Measurements from ENCODE around the gene NT5C2. TPM values are rescaled to one million over a fixed set of nuclear protein-coding genes. Genes with fewer than 3 reads are reported as not detected.

Gene NT5C2
- total and polyA plus RNA-seq, 2 of the 8 experiments (the other 6 are each of a cell fraction or from before 2014, with no cell fraction given): 35.2 to 106 TPM

GRCh38 chr10:103042908-103043307 lies 150.2 kb downstream of the NT5C2 start:
- Histone ChIP-seq H4K20me1 (replicated peaks in 1 of 2; ENCODE audit: control insufficient read depth in 1 of 2, insufficient read depth in 2 of 2, low read length in 2 of 2) (peaks cover 0 to 5% of the 10 kb centered on the region in 2 experiments), H3K36me3 (ENCODE audit: control insufficient read depth in 2 of 4, insufficient read depth in 4 of 4, low read length in 3 of 4) (no peaks in the 10 kb centered on the region), H3K56ac (replicated peaks; ENCODE audit: insufficient read length, low read depth, low read length) (no peak overlapping the region), H2AFZ (ENCODE audit: low read length) (no peak overlapping the region), H3K27ac (ENCODE audit: low read depth, low read length) (no peak overlapping the region), H3K23ac (ENCODE audit: insufficient read length) (no peak overlapping the region), H3K4me1 (replicated peaks in 1 of 4; ENCODE audit: control insufficient read depth in 3 of 4, insufficient read depth in 4 of 4, low read length in 3 of 4) (peaks cover 0 to 14% (median 9%) of the 10 kb centered on the region in 4 experiments; a peak in 5 of 7 replicates), H2BK5ac (ENCODE audit: low read depth, low read length) (no peak overlapping the region), H4K5ac (ENCODE audit: insufficient read length, low read depth, low read length) (no peak overlapping the region), H2BK20ac (ENCODE audit: low read length) (no peak overlapping the region), H3K79me2 (ENCODE audit: control insufficient read depth in 1 of 2, insufficient read depth in 2 of 2, low read length in 2 of 2) (no peaks in the 10 kb centered on the region), H3K18ac (ENCODE audit: extremely low read depth, low read length) (no peak overlapping the region), H3K27me3 (replicated peaks in 1 of 4; ENCODE audit: control insufficient read depth in 3 of 4, extremely low read depth in 1 of 4, insufficient read depth in 3 of 4, low read length in 3 of 4) (no peaks in the 10 kb centered on the region), H2AK5ac (ENCODE audit: low read depth, low read length) (no peak overlapping the region), H3K4ac (replicated peaks; ENCODE audit: insufficient read length, low read depth, low read length) (no peak overlapping the region), H3K23me2 (ENCODE audit: low read depth, low read length) (no peaks in the 10 kb centered on the region), H4K91ac (replicated peaks; ENCODE audit: insufficient read length, low read length) (no peak overlapping the region), H3K79me1 (ENCODE audit: low read depth, low read length) (no peaks in the 10 kb centered on the region), H2BK12ac (ENCODE audit: low read depth, low read length) (no peak overlapping the region), H3K4me2 (ENCODE audit: insufficient read depth in 1 of 2, low read depth in 2 of 2, low read length in 2 of 2) (no peak overlapping the region), H3K9ac (replicated peaks in 1 of 4; ENCODE audit: extremely low read depth in 1 of 4, low read depth in 3 of 4, low read length in 3 of 4) (no peak overlapping the region), H2BK15ac (ENCODE audit: low read length) (no peak overlapping the region), H3K14ac (ENCODE audit: insufficient read length) (no peak overlapping the region), H4K8ac (ENCODE audit: extremely low read depth, insufficient read depth, low read length) (no peak overlapping the region), H2BK120ac (replicated peaks; ENCODE audit: low read depth, low read length) (no peak overlapping the region), H3K4me3 (ENCODE audit: extremely low read depth in 1 of 4, insufficient read depth in 2 of 4, low read depth in 3 of 4, low read length in 4 of 4) (no peak overlapping the region), H3K9me3 (ENCODE audit: insufficient read depth in 2 of 2, low read depth in 1 of 2, low read length in 1 of 2) (no peaks in the 10 kb centered on the region)
- 82% methylated on average over 7 of the region's 7 CpGs; no CpG with 5 or more reads in 1 of the 2 experiments for WGBS, 2 experiments (ENCODE audit: extremely low coverage in 1 of 2, insufficient coverage in 1 of 2, insufficient read length in 1 of 2, insufficient replicate concordance in 2 of 2, low coverage in 1 of 2, low lambda C conversion rate in 2 of 2, missing lambda C conversion rate in 1 of 2)
- ChIA-PET POLR2A (ENCODE audit: partially characterized antibody) (no interaction called here), CTCF (ENCODE audit: partially characterized antibody) (interaction anchor here (0.7 to 1.2 kb wide), 4 partner anchors 10 to 1550 kb away, joined by 3 to 4 read pairs (median 3); no protein-coding TSS in a partner anchor)
- TF ChIP-seq SIX5 (IDR thresholded peaks at IDR 0.05; ENCODE audit: low read depth, low read length): no peak
- TF ChIP-seq CEBPB (IDR thresholded peaks at IDR 0.05; ENCODE audit: low read depth, low read length): peak; percentile 34; the same call in 1 of the 2 replicates
- TF ChIP-seq RAD21 (IDR thresholded peaks at IDR 0.05 in 1 of 2, conservative IDR thresholded peaks at IDR 0.05 in 1 of 2; ENCODE audit: low read depth in 2 of 2, low read length in 2 of 2): peak; percentile 42 to 58
- TF ChIP-seq CTCF (IDR thresholded peaks at IDR 0.05; ENCODE audit: control extremely low read depth in 1 of 3, insufficient read depth in 1 of 3, low read depth in 1 of 3, low read length in 3 of 3): peak; percentile 40 to 62 (median 49)
- no peak for TF ChIP-seq POLR2AphosphoS5 (IDR thresholded peaks at IDR 0.05; ENCODE audit: low read depth, low read length)
- FAIRE-seq (no peak), DNase-seq (ENCODE audit: low read depth in 1 of 2, low spot score in 2 of 2) (no peak)
